GM12865 (cell line): ENCODE data around the gene SPEF2.

Experiments
- DNase-seq: peaks from one replicate; pipeline ENCODE4 v3.0.0; 2010; ENCODE audit warnings: low read depth
- H3K4me3 ChIP-seq: 2 replicates; pipeline ENCODE4 v1.5.1; 2011; ENCODE audit warnings: mild to moderate bottlenecking, low read depth, low read length, control low read depth
- CTCF ChIP-seq: IDR thresholded peaks from 2 replicates; pipeline ENCODE4 v1.5.1; 2011; ENCODE audit warnings: low read length, control low read depth, low read depth, inconsistent platforms; ENCODE audit not compliant: insufficient read depth; ENCODE audit errors: missing control alignments

SPEF2 gene

GRCh38 chr5:35600591-35600990 is 17.1 kb upstream of the SPEF2 start:
- no peak for DNase-seq
- no peak for TF ChIP-seq CTCF
- no peak overlapping the region for H3K4me3 ChIP-seq

GRCh38 chr5:35608881-35609779 is 8.5 kb upstream of the SPEF2 start:
- no peak for DNase-seq
- no peak overlapping the region for H3K4me3 ChIP-seq
- TF ChIP-seq CTCF, result no peak

GRCh38 chr5:35617060-35617434 is 616 bp upstream of the SPEF2 start:
- H3K4me3 ChIP-seq, result no peak overlapping the region; the same call in 1 of the 2 replicates
- no peak for TF ChIP-seq CTCF
- no peak for DNase-seq

GRCh38 chr5:35618304-35618636 is 607 bp downstream of the SPEF2 start:
- TF ChIP-seq CTCF, result no peak
- peak overlapping the region; percentile 45 for H3K4me3 ChIP-seq
- DNase-seq, result no peak

GRCh38 chr5:35618781-35619180 is 1.1 kb downstream of the SPEF2 start:
- no peak for TF ChIP-seq CTCF
- no peak for DNase-seq
- H3K4me3 ChIP-seq, result no peak overlapping the region

GRCh38 chr5:35622974-35623373 is 5.3 kb downstream of the SPEF2 start:
- DNase-seq, result no peak
- no peak for TF ChIP-seq CTCF
- H3K4me3 ChIP-seq, result no peak overlapping the region

- no peak for DNase-seq
- TF ChIP-seq CTCF, result no peak
- no peak overlapping the region for H3K4me3 ChIP-seq
These were observed 6.3 kb downstream of the SPEF2 start for GRCh38 chr5:35623991-35624390.
